HG02970 (cell line): ENCODE data around the gene NDUFS2.

Source experiments
- ATAC-seq: cut with Tn5 transposase; IDR thresholded peaks from one replicate; pipeline ENCODE4 v1.9.1; 2021; ENCODE audit warnings: mild to moderate bottlenecking, moderate library complexity, moderate number of reproducible peaks; ENCODE audit not compliant: unreplicated experiment, low FRiP score

Gene NDUFS2

GRCh38 chr1:161171696-161172095 is 30.5 kb upstream of the NDUFS2 start:
- ATAC-seq: no peak

- ATAC-seq: no peak
Measured at GRCh38 chr1:161172349-161172748, 29.8 kb upstream of the NDUFS2 start.

- no peak for ATAC-seq
Measured at GRCh38 chr1:161172776-161173376, 29.3 kb upstream of the NDUFS2 start.

- no peak for ATAC-seq
Measured at GRCh38 chr1:161173711-161174110, 28.5 kb upstream of the NDUFS2 start.

GRCh38 chr1:161174911-161175310 is 27.3 kb upstream of the NDUFS2 start:
- ATAC-seq: no peak

GRCh38 chr1:161175771-161176453 is 26.3 kb upstream of the NDUFS2 start:
- ATAC-seq: no peak

GRCh38 chr1:161176468-161177111 is 25.6 kb upstream of the NDUFS2 start:
- no peak for ATAC-seq

GRCh38 chr1:161177112-161177935 is 24.8 kb upstream of the NDUFS2 start, which contains the start of gene B4GALT3:
Gene B4GALT3 (minus strand): TSS chr1:161177507. CDS start chr1:161176060, 1,447 bp downstream.
- ATAC-seq: peak; percentile 81

GRCh38 chr1:161177936-161178244 is 24.3 kb upstream of the NDUFS2 start:
- ATAC-seq: no peak

GRCh38 chr1:161179698-161180097 is 22.5 kb upstream of the NDUFS2 start:
- ATAC-seq: no peak

GRCh38 chr1:161180639-161181038 is 21.5 kb upstream of the NDUFS2 start:
- ATAC-seq: no peak

- ATAC-seq: no peak
Measured at GRCh38 chr1:161182214-161182613, 20.0 kb upstream of the NDUFS2 start.

GRCh38 chr1:161185282-161185682 is 16.9 kb upstream of the NDUFS2 start:
- ATAC-seq: no peak

GRCh38 chr1:161185732-161186311 is 16.3 kb upstream of the NDUFS2 start:
- no peak for ATAC-seq

- no peak for ATAC-seq
Measured at GRCh38 chr1:161187311-161187710, 14.9 kb upstream of the NDUFS2 start.

GRCh38 chr1:161188381-161188780 is 13.8 kb upstream of the NDUFS2 start:
- ATAC-seq: no peak

- ATAC-seq: no peak
Measured at GRCh38 chr1:161189036-161189435, 13.1 kb upstream of the NDUFS2 start.

GRCh38 chr1:161190962-161191521 is 11.1 kb upstream of the NDUFS2 start:
- no peak for ATAC-seq

- ATAC-seq: no peak
Measured at GRCh38 chr1:161191971-161192370, 10.2 kb upstream of the NDUFS2 start.
